Activated CD8-positive, alpha-beta memory T cell treated with anti-CD3 and anti-CD28 coated beads for 48 hours (primary cell): ENCODE data around the gene COMMD10.
A peak's percentile ranks its signal among the peaks of the same experiment; 100 is the strongest.
"Not testable (repeated sequence)": the region's sequence is repeated elsewhere in the genome, so short reads cannot be mapped to it uniquely, and the experiment has no call there.

Experiments
- DNase-seq, 3 experiments: peaks; one replicate each; pipeline ENCODE4 v3.0.0-alpha.2; 2020; ENCODE audit warnings: low read depth in 2 of 3, low spot score in 2 of 3

Gene COMMD10

DNA sequence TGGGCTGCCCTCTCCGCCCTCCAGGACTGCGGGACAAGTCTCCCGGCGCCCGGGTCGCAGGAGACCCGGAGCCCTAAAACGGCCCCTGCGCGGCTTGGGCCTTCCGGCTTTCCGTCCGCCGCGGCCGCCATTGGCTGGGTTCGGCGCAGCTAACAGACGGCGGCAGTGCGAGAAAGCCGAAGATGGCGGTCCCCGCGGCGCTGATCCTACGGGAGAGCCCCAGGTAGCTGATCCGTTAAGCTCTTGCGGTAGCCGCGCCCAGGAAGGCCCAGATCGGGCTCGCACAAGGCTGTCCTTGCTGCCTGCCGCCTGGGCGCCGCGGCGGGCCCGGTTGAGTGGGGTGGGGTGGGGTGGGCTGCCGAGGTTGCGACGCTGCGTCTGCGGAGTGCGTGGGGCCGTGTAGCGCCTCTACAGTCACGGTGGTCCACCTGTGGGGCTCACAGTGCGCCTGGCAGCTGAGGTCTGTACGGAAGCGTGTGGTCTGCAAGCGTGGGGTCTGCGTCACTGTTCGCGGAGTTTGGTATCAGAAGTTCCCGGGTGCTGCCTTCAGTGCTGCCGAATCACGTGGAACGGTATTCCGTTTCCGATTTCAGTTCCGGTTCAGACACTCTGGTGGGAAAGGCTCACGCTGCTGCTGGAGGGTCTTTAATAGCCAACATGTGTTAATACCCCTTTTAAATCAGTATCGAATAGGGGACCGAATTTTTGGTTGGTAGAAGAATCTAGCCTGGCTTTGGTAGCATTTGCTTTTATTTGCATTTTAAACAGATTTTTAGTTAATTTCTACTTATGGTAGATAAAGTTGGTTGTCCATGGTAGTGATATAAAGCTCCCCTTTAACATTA lies at the start of gene COMMD10:
COMMD10 (plus strand) TSS at position 155 of the 845 bp plus-strand sequence.
- peak; percentile 50 to 60 (median 52) for DNase-seq

GRCh38 chr5:116035123-116035522 lies 49.7 kb upstream of the COMMD10 start:
- DNase-seq: no peak

DNA sequence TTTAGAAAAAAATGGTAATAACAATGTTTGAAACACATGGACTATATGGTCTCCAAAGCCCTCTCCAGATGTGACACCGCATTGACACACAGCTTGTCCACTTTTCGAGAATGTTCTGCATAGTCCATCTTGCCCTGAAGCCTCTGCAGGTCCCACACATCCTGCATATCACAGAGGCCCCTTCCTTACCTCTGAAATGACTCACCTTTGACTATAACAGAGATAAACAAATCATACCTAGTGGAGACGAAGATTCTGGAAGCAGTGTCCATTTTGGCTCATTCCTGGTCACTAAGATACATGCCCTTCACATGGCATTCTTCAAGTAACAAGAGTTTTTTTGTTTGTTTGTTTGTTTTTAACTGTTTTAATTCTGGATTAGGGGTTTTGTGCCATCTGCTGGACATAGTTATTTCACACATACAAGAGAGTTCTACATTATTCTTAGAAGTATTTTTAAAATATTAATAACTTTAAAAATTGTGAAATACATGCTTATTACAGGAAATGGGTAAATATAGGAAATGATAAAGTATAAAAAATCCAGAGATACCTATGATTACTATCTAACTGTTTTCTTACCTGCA lies 47.5 kb upstream of the COMMD10 start:
- DNase-seq: no peak

GRCh38 chr5:116038817-116039216 lies 46.0 kb upstream of the COMMD10 start:
- no peak for DNase-seq

- no peak for DNase-seq
Measured at GRCh38 chr5:116042375-116042774, 42.5 kb upstream of the COMMD10 start.

DNA sequence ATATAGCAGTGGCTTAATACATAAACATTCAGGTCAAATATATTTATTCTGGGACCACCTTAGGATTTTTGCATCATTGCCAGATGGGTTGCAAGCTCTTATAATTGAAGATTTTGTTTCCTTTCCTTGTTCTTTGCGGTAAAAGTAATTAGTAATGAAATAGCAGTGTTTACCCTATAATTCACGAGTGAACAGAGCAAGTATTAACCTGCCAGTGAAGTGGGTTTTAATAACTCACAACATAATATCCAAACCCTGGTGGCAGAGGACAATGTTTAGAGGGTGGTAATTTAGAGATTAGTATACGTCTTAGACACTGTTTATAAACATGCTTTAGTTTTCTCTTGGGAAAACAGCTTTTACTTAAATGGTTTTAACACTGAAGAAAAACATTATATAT lies 40.8 kb upstream of the COMMD10 start:
- no peak for DNase-seq

DNA sequence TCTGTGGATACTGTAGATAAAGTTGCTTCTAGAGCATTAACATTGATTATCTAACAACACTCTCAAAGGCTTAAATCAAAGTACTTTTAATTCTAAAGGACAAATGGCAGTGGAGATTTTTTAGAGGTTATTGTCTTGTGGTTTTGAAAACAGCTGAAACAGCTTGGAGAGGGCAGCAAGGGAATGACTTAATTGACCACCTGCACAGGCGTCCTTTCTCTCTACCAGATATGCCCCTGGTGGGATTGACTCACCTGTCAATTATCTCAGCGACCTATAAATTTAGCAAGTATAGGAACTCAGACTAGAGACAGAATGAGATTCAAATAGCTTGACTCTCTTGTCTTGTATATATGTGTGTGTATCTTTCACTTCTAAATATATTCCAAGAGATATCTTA lies 39.0 kb upstream of the COMMD10 start:
- no peak for DNase-seq

DNA sequence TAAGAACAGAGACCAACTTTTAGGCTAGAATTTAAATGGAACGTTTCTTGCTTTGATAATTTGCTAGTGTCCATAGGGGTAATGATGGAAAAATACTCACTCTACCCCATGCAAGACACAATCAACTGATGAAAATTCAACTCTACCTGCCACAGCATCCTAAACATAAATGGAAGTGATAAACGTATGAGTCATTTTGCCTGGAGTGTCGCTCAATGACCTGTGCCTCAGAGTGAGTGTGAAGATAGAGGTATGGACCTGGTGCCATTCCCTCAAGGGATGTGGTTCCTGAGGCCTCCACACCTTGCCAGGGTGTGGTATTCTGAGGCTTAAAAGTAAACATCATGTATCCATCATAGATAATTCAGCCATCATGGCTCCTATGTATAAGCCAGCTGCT lies 38.6 kb upstream of the COMMD10 start:
- DNase-seq: no peak

DNA sequence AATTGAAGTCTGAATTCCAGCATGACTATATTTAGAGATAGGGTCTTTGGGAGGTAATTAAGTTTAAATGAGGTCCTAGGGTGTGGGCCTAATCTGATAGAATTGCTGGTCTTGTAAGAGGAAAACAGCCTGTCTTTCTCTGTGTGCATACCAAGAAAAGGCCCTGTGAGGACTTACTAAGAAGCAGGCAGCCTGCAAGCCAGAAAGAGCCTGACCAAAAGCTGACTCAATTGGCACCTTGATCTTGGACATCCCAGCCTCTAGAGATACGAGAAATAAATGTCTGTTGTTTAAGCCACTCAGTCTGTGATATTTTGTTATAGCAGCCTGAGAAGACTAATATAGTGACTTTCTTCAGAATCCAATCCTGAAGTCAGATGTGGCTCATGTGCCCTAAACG lies 38.0 kb upstream of the COMMD10 start:
- DNase-seq: no peak

GRCh38 chr5:116058346-116058936 lies 26.4 kb upstream of the COMMD10 start:
- DNase-seq: no peak

DNA sequence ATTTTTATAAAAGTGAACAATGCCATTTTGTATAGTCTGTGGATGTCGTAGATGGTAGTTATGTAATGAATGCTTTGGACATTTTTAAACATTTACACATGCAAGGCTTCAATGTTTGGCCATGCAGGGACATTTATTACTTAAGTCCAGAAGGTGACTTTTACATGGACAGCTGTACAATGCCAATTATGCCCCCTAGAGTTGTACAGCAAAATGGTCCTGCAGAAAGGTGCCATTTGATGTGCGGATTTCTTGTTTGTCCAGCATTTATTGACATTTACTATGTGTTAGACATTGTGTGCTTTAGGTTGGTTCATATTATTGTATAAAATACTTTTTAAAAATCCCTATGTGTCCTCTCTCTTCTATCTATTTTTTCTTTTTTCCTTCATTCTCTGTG lies 22.5 kb upstream of the COMMD10 start:
- DNase-seq: no peak

- DNase-seq: no peak
Measured at GRCh38 chr5:116063950-116064349, 20.9 kb upstream of the COMMD10 start.

GRCh38 chr5:116068028-116068632 lies 16.7 kb upstream of the COMMD10 start:
- no peak for DNase-seq

- DNase-seq: no peak
Measured at GRCh38 chr5:116071211-116071610, 13.6 kb upstream of the COMMD10 start.

GRCh38 chr5:116075191-116075831 lies 9.5 kb upstream of the COMMD10 start:
- DNase-seq: no peak

DNA sequence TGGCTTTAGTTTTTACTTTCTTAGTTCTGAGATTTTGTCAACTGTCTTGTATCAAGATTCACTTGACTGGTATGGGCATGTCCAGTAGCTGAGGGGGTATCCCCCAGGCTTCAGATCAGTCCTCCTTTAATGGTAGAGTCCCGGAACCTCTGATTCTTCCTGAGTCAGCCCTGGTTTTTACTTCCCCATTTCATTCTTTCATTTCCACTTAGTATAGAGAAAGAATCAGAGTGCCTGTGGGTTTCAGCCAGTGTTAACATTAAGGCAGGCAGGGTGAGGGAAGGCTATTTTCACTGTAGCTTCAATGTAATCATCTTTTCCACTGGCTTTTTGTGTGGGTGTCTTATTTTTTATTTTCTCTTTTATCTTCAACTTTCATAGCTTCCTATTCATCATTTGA lies 8.3 kb upstream of the COMMD10 start:
- no peak for DNase-seq

DNA sequence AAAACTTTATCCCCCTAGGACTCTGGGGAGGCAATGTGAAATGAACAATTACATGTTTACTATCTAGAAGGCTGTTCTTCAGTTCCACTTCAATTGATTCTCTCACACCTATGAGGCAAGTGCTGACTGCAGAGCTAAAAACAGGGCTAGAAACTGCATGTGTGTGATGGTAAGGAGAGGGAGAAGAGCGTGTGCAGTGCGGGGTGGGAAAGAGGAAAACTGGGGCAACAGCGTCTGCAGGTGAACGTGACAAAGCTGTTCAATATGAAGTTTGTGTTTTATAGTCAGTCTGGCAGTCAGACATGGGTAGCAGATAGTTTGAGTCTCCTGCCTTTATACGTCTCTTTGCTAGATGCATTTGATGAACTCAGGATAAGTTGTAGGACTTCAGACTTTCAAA lies 6.6 kb upstream of the COMMD10 start:
- no peak for DNase-seq

DNA sequence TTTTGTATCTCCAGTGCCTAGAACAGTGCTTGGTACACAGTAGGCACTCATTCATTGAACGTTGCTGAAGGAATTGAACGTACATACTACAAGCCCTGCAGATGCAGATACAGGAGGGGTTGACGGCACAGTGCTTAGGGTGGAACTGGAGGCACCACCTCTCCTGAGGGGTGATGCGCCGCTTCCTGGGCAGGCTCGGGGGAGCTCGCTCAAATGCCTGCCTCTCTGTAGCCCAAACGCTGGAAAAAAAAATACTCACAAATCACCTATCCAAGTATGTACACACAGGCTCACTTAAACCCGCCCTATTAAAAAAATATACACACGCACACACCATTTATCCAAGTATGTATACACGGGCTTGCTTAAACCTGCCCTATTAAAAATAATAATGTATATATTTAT lies 536 bp upstream of the COMMD10 start:
- no peak for DNase-seq

- not testable (repeated sequence) for DNase-seq
Measured at GRCh38 chr5:116086309-116086708, 1.5 kb downstream of the COMMD10 start.

GRCh38 chr5:116088062-116088461 lies 3.2 kb downstream of the COMMD10 start:
- DNase-seq: no peak

- no peak for DNase-seq
Measured at GRCh38 chr5:116090302-116090701, 5.5 kb downstream of the COMMD10 start.
